K562 (cell line): ENCODE data around the gene PMM1. TPM values are rescaled to one million over a fixed set of nuclear protein-coding genes. Genes with fewer than 3 reads are reported as not detected.
A peak's percentile ranks its signal among the peaks of the same experiment; 100 is the strongest.

Source experiments
- BRCA1 ChIP-seq, 2 experiments: fragments of 450-650 bp in 1 of 2; sonication (generic) in 1 of 2; formaldehyde crosslinking in 1 of 2; IDR thresholded peaks; 2 replicates each; pipeline versions ENCODE4 v1.5.0 to v1.6.1; 2017 to 2020; ENCODE audit warnings: mild to moderate bottlenecking in 1 of 2, missing genetic modification reagents in 1 of 2
- BRF1 ChIP-seq: IDR thresholded peaks from 3 replicates; pipeline ENCODE4 v1.6.1; 2011; ENCODE audit warnings: borderline replicate concordance, mild to moderate bottlenecking; ENCODE audit not compliant: insufficient read length; ENCODE audit errors: extremely low read depth
- CBFA2T3 ChIP-seq: fragments of 450-650 bp; IDR thresholded peaks from 2 replicates; pipeline ENCODE4 v1.6.1; 2017
- GATA2 ChIP-seq: sonication (generic); formaldehyde crosslinking; IDR thresholded peaks from 2 replicates; pipeline ENCODE4 v1.4.0; 2020; ENCODE audit warnings: mild to moderate bottlenecking, missing genetic modification reagents
- KLF16 ChIP-seq: IDR thresholded peaks from 2 replicates; pipeline ENCODE4 v1.6.1; 2016; ENCODE audit warnings: antibody characterized with exemption
- NCOA2 ChIP-seq, 2 experiments: fragments of 450-650 bp; IDR thresholded peaks; 2 replicates each; pipeline ENCODE4 v1.6.1; 2018; ENCODE audit warnings: mild to moderate bottlenecking in 2 of 2, moderate library complexity in 1 of 2; ENCODE audit not compliant: partially characterized antibody in 2 of 2
- POLR2G ChIP-seq: fragments of 200-400 bp; formaldehyde crosslinking; IDR thresholded peaks from 2 replicates; pipeline ENCODE4 v1.6.1; 2017; ENCODE audit warnings: low read depth, mild to moderate bottlenecking, antibody characterized with exemption, low read length, moderate library complexity
- RBFOX2 ChIP-seq: fragments of 200-400 bp; formaldehyde crosslinking; IDR thresholded peaks from 2 replicates; pipeline ENCODE4 v1.6.1; 2017; ENCODE audit warnings: low read depth, mild to moderate bottlenecking, low read length, moderate library complexity
- RBM22 ChIP-seq: fragments of 200-400 bp; formaldehyde crosslinking; IDR thresholded peaks from 2 replicates; pipeline ENCODE4 v1.6.1; 2018; ENCODE audit warnings: low read length, low read depth; ENCODE audit not compliant: poor library complexity, severe bottlenecking
- USF1 ChIP-seq: sonication (generic); formaldehyde crosslinking; IDR thresholded peaks from 2 replicates; pipeline ENCODE4 v1.9.0; 2022; ENCODE audit warnings: mild to moderate bottlenecking, missing genetic modification reagents
- ZEB2 ChIP-seq: fragments of 450-650 bp; IDR thresholded peaks from 2 replicates; pipeline ENCODE4 v1.6.1; 2016
- ZFP1 ChIP-seq: fragments of 450-650 bp; formaldehyde crosslinking; IDR thresholded peaks from 2 replicates; pipeline ENCODE4 v1.4.0; 2020; ENCODE audit warnings: mild to moderate bottlenecking, mixed read lengths
- ZNF175 ChIP-seq: fragments of 200-800 bp; sonication (Bioruptor generic); IDR thresholded peaks from 2 replicates; pipeline ENCODE4 v1.6.1; 2016; ENCODE audit warnings: low read depth, mild to moderate bottlenecking, missing genetic modification characterization, missing compliant biosample characterization
- ZNF197 ChIP-seq: fragments of 200-800 bp; sonication (Bioruptor generic); IDR thresholded peaks from 2 replicates; pipeline ENCODE4 v1.6.1; 2016; ENCODE audit warnings: low read depth, missing genetic modification characterization, missing compliant biosample characterization
- ZNF316 ChIP-seq: fragments of 450-650 bp; IDR thresholded peaks from 2 replicates; pipeline ENCODE4 v1.6.1; 2016
- ZNF717 ChIP-seq: fragments of 250-450 bp; sonication (Bioruptor Pico); IDR thresholded peaks from 2 replicates; pipeline ENCODE4 v1.5.0; 2021
- ZNF766 ChIP-seq: fragments of 200-800 bp; sonication (Bioruptor generic); conservative IDR thresholded peaks from 2 replicates; pipeline ENCODE4 v1.6.1; 2016; ENCODE audit warnings: missing genetic modification characterization, missing compliant biosample characterization
- polyA plus RNA-seq, 8 experiments: library from polyadenylated mRNA; depleted of rRNA in 4 of 8; stranded (reverse) in 5 of 8; unstranded in 3 of 8; fragments of >200 nt; fragmentation: Nextera tagmentation in 2 of 8; fragmentation: Illumina TruSeq in 1 of 8; extraction: Ambion mirVana in 2 of 8; extraction: Trizol in 1 of 8; gene quantifications; 2 replicates each; pipeline versions ENCODE4 v1.2.1 to v1.2.3, GENCODE V29; 2011 to 2014; ENCODE audit warnings: inconsistent platforms in 1 of 8, missing spikeins in 1 of 8
- total RNA-seq, 7 experiments: library from RNA; depleted of rRNA in 6 of 7; stranded (reverse); fragments of >200 nt in 6 of 7; fragmentation: Illumina TruSeq in 2 of 7; extraction: Trizol in 2 of 7; gene quantifications; 2 replicates each; pipeline versions ENCODE4 v1.2.1 to v1.2.3, GENCODE V29; 2011 to 2021; ENCODE audit warnings: low replicate concordance in 1 of 7
- TF ChIP-seq, protein P1 (sequence below): fragments of 250-450 bp; sonication (Bioruptor Pico); IDR thresholded peaks from 2 replicates; pipeline ENCODE4 v1.4.0; 2020; ENCODE audit warnings: borderline replicate concordance

Gene PMM1
- total and polyA plus RNA-seq, 9 of the 15 experiments (the other 6 are each of a cell fraction or from before 2014, with no cell fraction given): 10.2 to 31.7 (median 20.3) TPM

- TF ChIP-seq, protein P1, sequence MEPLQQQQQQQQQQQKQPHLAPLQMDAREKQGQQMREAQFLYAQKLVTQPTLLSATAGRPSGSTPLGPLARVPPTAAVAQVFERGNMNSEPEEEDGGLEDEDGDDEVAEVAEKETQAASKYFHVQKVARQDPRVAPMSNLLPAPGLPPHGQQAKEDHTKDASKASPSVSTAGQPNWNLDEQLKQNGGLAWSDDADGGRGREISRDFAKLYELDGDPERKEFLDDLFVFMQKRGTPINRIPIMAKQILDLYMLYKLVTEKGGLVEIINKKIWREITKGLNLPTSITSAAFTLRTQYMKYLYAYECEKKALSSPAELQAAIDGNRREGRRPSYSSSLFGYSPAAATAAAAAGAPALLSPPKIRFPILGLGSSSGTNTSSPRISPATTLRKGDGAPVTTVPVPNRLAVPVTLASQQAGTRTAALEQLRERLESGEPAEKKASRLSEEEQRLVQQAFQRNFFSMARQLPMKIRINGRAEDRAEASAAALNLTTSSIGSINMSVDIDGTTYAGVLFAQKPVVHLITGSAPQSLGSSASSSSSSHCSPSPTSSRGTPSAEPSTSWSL (CRISPR knock-in tag): no peak
- no peak for TF ChIP-seq KLF16
- TF ChIP-seq RBFOX2: peak; percentile 37
- no peak for TF ChIP-seq ZNF717 (CRISPR knock-in tag)
- TF ChIP-seq GATA2 (CRISPR knock-in tag): no peak
- peak; percentile 59 for TF ChIP-seq POLR2G
- TF ChIP-seq CBFA2T3: no peak
- TF ChIP-seq BRCA1 (IDR thresholded peaks at IDR 0.05): no peak
- no peak for TF ChIP-seq BRCA1 (CRISPR knock-in tag; IDR thresholded peaks at IDR 0.05)
- no peak for TF ChIP-seq NCOA2 (IDR thresholded peaks at IDR 0.05; ENCODE audit: partially characterized antibody in 2 of 2)
- TF ChIP-seq ZNF197 (CRISPR knock-in tag): no peak
- no peak for TF ChIP-seq BRF1
- peak; percentile 34 for TF ChIP-seq RBM22
- TF ChIP-seq ZNF766 (CRISPR knock-in tag): no peak
- no peak for TF ChIP-seq USF1 (CRISPR knock-in tag)
- no peak for TF ChIP-seq ZNF175
- no peak for TF ChIP-seq ZFP1 (CRISPR knock-in tag)
- no peak for TF ChIP-seq ZNF316
- TF ChIP-seq ZEB2: no peak
- TF ChIP-seq, all 486 proteins: peak for 4
Observed at GRCh38 chr22:41574847-41575381, 14.7 kb downstream of the PMM1 start (continued).
